Measurements from ENCODE around the gene SLITRK4. TPM values are rescaled to one million over a fixed set of nuclear protein-coding genes. Genes with fewer than 3 reads are reported as not detected.

SLITRK4 gene
- total RNA-seq, 1 donor from 2014 or later = 5.1 TPM

GRCh38 chrX:143615851-143616250, 20.1 kb downstream of the SLITRK4 start:
- no peak for TF ChIP-seq CTCF (IDR thresholded peaks at IDR 0.05; ENCODE audit: insufficient read depth, low read length, poor library complexity, severe bottlenecking)
- no peak overlapping the region for H3K4me3 ChIP-seq (ENCODE audit: low read depth, low read length)

DNA sequence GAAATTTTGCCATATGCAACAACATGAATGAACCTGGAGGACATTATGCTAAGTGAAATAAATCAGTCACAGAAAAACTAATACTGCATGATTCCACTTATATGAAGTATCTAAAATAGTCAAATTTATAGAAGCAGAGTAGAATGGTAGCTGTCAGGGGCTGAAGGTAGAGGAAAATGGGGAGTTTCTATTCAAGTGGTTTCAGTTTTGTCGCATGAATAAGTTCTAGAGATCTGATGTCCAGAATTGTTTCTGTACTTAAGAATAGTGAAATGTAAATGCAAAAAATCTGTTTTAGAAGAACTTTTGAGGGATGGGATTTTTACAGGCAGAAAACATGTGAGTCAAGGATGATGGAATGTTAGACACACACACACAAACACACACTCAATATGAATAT, 34.1 kb downstream of the SLITRK4 start:
- no peak for TF ChIP-seq CTCF (IDR thresholded peaks at IDR 0.05; ENCODE audit: insufficient read depth, low read length, poor library complexity, severe bottlenecking)
- no peak overlapping the region for H3K4me3 ChIP-seq (ENCODE audit: low read depth, low read length)
- no peaks in the 10 kb centered on the region for H3K36me3 ChIP-seq (ENCODE audit: control insufficient read depth, insufficient read depth, low read length)
- H3K27me3 ChIP-seq (ENCODE audit: control insufficient read depth, insufficient read depth, low read length) = no peaks in the 10 kb centered on the region
- no peak for DNase-seq (ENCODE audit: low read depth)

More at GRCh38 chrX:143615851-143616250, 20.1 kb downstream of the SLITRK4 start:
- H3K36me3 ChIP-seq (ENCODE audit: control insufficient read depth, insufficient read depth, low read length) = no peaks in the 10 kb centered on the region
- H3K27me3 ChIP-seq (ENCODE audit: control insufficient read depth, insufficient read depth, low read length) = no peaks in the 10 kb centered on the region
- DNase-seq (ENCODE audit: low read depth) = no peak

GRCh38 chrX:143581240-143581639, 54.7 kb downstream of the SLITRK4 start:
- H3K27me3 ChIP-seq (ENCODE audit: control insufficient read depth, insufficient read depth, low read length) = no peaks in the 10 kb centered on the region
- TF ChIP-seq CTCF (IDR thresholded peaks at IDR 0.05; ENCODE audit: insufficient read depth, low read length, poor library complexity, severe bottlenecking) = no peak
- DNase-seq (ENCODE audit: low read depth) = no peak
- no peaks in the 10 kb centered on the region for H3K36me3 ChIP-seq (ENCODE audit: control insufficient read depth, insufficient read depth, low read length)
- H3K4me3 ChIP-seq (ENCODE audit: low read depth, low read length) = no peak overlapping the region

- peak; percentile 9 for DNase-seq (ENCODE audit: low read depth)
Observed at GRCh38 chrX:143580266-143580665, 55.6 kb downstream of the SLITRK4 start.

More at GRCh38 chrX:143580266-143580665, 55.6 kb downstream of the SLITRK4 start:
- H3K27me3 ChIP-seq (ENCODE audit: control insufficient read depth, insufficient read depth, low read length) = no peaks in the 10 kb centered on the region
- no peak for TF ChIP-seq CTCF (IDR thresholded peaks at IDR 0.05; ENCODE audit: insufficient read depth, low read length, poor library complexity, severe bottlenecking)
- H3K4me3 ChIP-seq (ENCODE audit: low read depth, low read length) = no peak overlapping the region
- no peaks in the 10 kb centered on the region for H3K36me3 ChIP-seq (ENCODE audit: control insufficient read depth, insufficient read depth, low read length)

Other genes with a start within 250 kb of the SLITRK4 start
- gene SPANXN3, start 118.6 kb downstream of the SLITRK4 start, total RNA-seq = not detected in 2 replicates
- not detected in 2 replicates for gene SPANXN2, start 84.7 kb upstream of the SLITRK4 start, total RNA-seq
- not detected in 2 replicates for gene UBE2NL, start 248.0 kb upstream of the SLITRK4 start, total RNA-seq

Measured in kidney epithelial cell (primary cell).